HL-60 (cell line): ENCODE results near the gene RNASE1.

Experiments used
- CTCF ChIP-seq: IDR thresholded peaks from one replicate; pipeline ENCODE4 v1.5.1; 2011; ENCODE audit warnings: low read length, control low read depth, inconsistent platforms; ENCODE audit not compliant: insufficient read depth
- GABPA ChIP-seq: IDR thresholded peaks from 2 replicates; pipeline ENCODE4 v1.6.1; 2012; ENCODE audit warnings: low read depth
- POLR2AphosphoS5 ChIP-seq: IDR thresholded peaks from 2 replicates; pipeline ENCODE4 v1.6.1; 2012; ENCODE audit warnings: low read depth
- SPI1 ChIP-seq: IDR thresholded peaks from 2 replicates; pipeline ENCODE4 v1.6.1; 2012; ENCODE audit warnings: low read depth, mild to moderate bottlenecking, borderline replicate concordance
- TF ChIP-seq, protein P1 (sequence below): IDR thresholded peaks from 2 replicates; pipeline ENCODE4 v1.6.1; 2012; ENCODE audit warnings: low read depth; ENCODE audit not compliant: insufficient replicate concordance

- TF ChIP-seq CTCF: no peak
- no peak for TF ChIP-seq POLR2AphosphoS5
- TF ChIP-seq, protein P1, sequence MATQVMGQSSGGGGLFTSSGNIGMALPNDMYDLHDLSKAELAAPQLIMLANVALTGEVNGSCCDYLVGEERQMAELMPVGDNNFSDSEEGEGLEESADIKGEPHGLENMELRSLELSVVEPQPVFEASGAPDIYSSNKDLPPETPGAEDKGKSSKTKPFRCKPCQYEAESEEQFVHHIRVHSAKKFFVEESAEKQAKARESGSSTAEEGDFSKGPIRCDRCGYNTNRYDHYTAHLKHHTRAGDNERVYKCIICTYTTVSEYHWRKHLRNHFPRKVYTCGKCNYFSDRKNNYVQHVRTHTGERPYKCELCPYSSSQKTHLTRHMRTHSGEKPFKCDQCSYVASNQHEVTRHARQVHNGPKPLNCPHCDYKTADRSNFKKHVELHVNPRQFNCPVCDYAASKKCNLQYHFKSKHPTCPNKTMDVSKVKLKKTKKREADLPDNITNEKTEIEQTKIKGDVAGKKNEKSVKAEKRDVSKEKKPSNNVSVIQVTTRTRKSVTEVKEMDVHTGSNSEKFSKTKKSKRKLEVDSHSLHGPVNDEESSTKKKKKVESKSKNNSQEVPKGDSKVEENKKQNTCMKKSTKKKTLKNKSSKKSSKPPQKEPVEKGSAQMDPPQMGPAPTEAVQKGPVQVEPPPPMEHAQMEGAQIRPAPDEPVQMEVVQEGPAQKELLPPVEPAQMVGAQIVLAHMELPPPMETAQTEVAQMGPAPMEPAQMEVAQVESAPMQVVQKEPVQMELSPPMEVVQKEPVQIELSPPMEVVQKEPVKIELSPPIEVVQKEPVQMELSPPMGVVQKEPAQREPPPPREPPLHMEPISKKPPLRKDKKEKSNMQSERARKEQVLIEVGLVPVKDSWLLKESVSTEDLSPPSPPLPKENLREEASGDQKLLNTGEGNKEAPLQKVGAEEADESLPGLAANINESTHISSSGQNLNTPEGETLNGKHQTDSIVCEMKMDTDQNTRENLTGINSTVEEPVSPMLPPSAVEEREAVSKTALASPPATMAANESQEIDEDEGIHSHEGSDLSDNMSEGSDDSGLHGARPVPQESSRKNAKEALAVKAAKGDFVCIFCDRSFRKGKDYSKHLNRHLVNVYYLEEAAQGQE: no peak
- TF ChIP-seq GABPA: no peak
- no peak for TF ChIP-seq SPI1
These were observed 32.3 kb upstream of the RNASE1 start for GRCh38 chr14:20834899-20835298.
